Left renal cortex interstitium (tissue), 4 donors: ENCODE data around the gene PRKD1. TPM values are rescaled to one million over a fixed set of nuclear protein-coding genes. Genes with fewer than 3 reads are reported as not detected.
"Not testable (repeated sequence)": the region's sequence is repeated elsewhere in the genome, so short reads cannot be mapped to it uniquely, and the experiment has no call there.

Experiments
- DNase-seq, 4 donors: peaks; one replicate each; pipeline ENCODE4 v3.0.0-alpha.2; 2013; ENCODE audit warnings: low read depth in 4 of 4, low spot score in 2 of 4, missing footprints in 1 of 4
- polyA plus RNA-seq, 4 donors: library from polyadenylated mRNA; unstranded; fragments of 120-200 nt; gene quantifications; one replicate each; pipeline ENCODE4 v1.2.1, GENCODE V29; 2013; ENCODE audit not compliant: insufficient read length in 4 of 4

The PRKD1 gene
- polyA plus RNA-seq, 4 donors = 25.8 to 33.0 (median 29.9) TPM

- no peak for DNase-seq
Measured at GRCh38 chr14:29803045-29803444, 124.6 kb downstream of the PRKD1 start.

GRCh38 chr14:29802211-29802610 is 125.4 kb downstream of the PRKD1 start:
- DNase-seq = no peak

GRCh38 chr14:29800961-29801360 is 126.7 kb downstream of the PRKD1 start:
- DNase-seq = no peak

- no peak for DNase-seq
Measured at GRCh38 chr14:29799464-29800095, 128.1 kb downstream of the PRKD1 start.

GRCh38 chr14:29798811-29799210 is 128.8 kb downstream of the PRKD1 start:
- DNase-seq = no peak

- DNase-seq = no peak
Measured at GRCh38 chr14:29798108-29798663, 129.5 kb downstream of the PRKD1 start.

- DNase-seq = no peak
Measured at GRCh38 chr14:29796853-29797252, 130.8 kb downstream of the PRKD1 start.

GRCh38 chr14:29789475-29789874 is 138.2 kb downstream of the PRKD1 start:
- DNase-seq = no peak

GRCh38 chr14:29788093-29788492 is 139.6 kb downstream of the PRKD1 start:
- DNase-seq = no peak

- DNase-seq = no peak
Measured at GRCh38 chr14:29783556-29783955, 144.1 kb downstream of the PRKD1 start.

- DNase-seq = no peak
Measured at GRCh38 chr14:29782041-29782440, 145.6 kb downstream of the PRKD1 start.

GRCh38 chr14:29777142-29777541 is 150.5 kb downstream of the PRKD1 start:
- not testable (repeated sequence) for DNase-seq

- DNase-seq = no peak
Measured at GRCh38 chr14:29773990-29774389, 153.7 kb downstream of the PRKD1 start.

GRCh38 chr14:29763342-29763858 is 164.2 kb downstream of the PRKD1 start:
- no peak for DNase-seq

- DNase-seq = no peak
Measured at GRCh38 chr14:29759521-29760340, 167.9 kb downstream of the PRKD1 start.

- no peak for DNase-seq
Measured at GRCh38 chr14:29757711-29758233, 169.9 kb downstream of the PRKD1 start.

GRCh38 chr14:29757188-29757680 is 170.4 kb downstream of the PRKD1 start:
- DNase-seq = no peak

GRCh38 chr14:29756019-29756385 is 171.6 kb downstream of the PRKD1 start:
- DNase-seq = no peak

- DNase-seq = no peak
Measured at GRCh38 chr14:29755311-29756018, 172.2 kb downstream of the PRKD1 start.

GRCh38 chr14:29754134-29754533 is 173.5 kb downstream of the PRKD1 start:
- DNase-seq = no peak
